H7 (cell line): ENCODE data around the gene GJB2. TPM values are rescaled to one million over a fixed set of nuclear protein-coding genes. Genes with fewer than 3 reads are reported as not detected.

Experiments used
- DNase-seq: peaks from one replicate; pipeline ENCODE4 v3.0.0; 2012
- H3K27me3 ChIP-seq: 2 replicates; pipeline ENCODE4 v1.6.0; 2011; ENCODE audit warnings: mild to moderate bottlenecking, low read length; ENCODE audit not compliant: control insufficient read depth, insufficient read depth
- H3K36me3 ChIP-seq: replicated peaks from 2 replicates; pipeline ENCODE4 v1.5.1; 2011; ENCODE audit warnings: low read length; ENCODE audit not compliant: control insufficient read depth, insufficient read depth
- H3K4me3 ChIP-seq: 2 replicates; pipeline ENCODE4 v1.5.1; 2011; ENCODE audit warnings: low read depth, mild to moderate bottlenecking, control low read depth, low read length, moderate library complexity; ENCODE audit not compliant: insufficient read depth
- total RNA-seq: library from RNA; depleted of rRNA; stranded (reverse); fragments of >200 nt; shearing (Covaris generic); gene quantifications from 2 replicates; pipeline ENCODE4 v1.2.3, GENCODE V29; 2014

Gene GJB2
- total RNA-seq, 1 experiment from 2014 or later = 0.07 TPM

GRCh38 chr13:20206065-20206697 lies 13.4 kb upstream of the GJB2 start:
- DNase-seq = no peak
- Histone ChIP-seq H3K27me3 (no peaks in the 10 kb centered on the region), H3K36me3 (no peaks in the 10 kb centered on the region), H3K4me3 (no peak overlapping the region)

DNA sequence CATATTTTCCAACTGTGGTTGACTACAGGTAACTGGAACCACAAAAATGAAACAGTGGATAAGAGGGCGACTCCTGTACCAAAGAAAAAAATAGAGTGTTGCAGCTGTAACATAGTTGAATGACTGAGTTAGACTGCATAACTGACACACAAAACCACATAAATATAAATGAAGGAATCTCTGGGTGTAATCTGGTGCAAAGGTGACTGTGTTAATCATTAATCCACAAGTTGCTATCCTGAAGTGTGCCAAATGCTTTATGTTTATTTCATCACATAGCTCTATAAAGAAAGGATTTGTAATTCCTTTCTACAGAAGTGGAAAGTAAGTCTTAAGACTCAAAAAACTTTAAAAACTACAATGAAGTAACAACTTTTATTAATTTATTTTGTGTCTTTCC lies 6.0 kb upstream of the GJB2 start:
- no peak for DNase-seq
- peaks cover 32% of the 10 kb centered on the region for H3K27me3 ChIP-seq
- H3K36me3 ChIP-seq = no peaks in the 10 kb centered on the region
- H3K4me3 ChIP-seq = no peak overlapping the region

GRCh38 chr13:20197361-20197834 lies 4.7 kb upstream of the GJB2 start:
- H3K4me3 ChIP-seq = no peak overlapping the region
- peaks cover 46% of the 10 kb centered on the region for H3K27me3 ChIP-seq
- no peaks in the 10 kb centered on the region for H3K36me3 ChIP-seq
- peak; percentile 75 for DNase-seq

DNA sequence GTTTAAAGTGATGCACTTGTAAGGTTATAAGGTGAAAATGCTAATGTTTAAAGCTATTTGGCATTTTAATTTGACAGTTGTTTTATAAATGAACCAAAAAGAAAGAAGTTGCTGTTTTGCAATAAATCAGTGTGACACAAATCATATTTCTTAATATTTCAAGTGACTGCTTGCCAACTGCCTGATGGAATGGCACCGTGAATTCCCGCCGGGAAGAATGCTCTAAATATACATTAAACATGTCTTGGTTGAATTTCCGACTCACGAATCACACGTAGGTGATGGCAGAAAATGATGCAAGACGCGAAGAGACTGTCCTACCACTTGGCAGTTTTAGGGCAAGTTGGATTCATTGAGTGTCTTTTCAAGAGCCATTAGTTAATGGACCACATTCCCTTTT lies 3.1 kb upstream of the GJB2 start:
- Histone ChIP-seq H3K36me3 (no peaks in the 10 kb centered on the region), H3K4me3 (no peak overlapping the region), H3K27me3 (peaks cover 62% of the 10 kb centered on the region)
- no peak for DNase-seq

DNA sequence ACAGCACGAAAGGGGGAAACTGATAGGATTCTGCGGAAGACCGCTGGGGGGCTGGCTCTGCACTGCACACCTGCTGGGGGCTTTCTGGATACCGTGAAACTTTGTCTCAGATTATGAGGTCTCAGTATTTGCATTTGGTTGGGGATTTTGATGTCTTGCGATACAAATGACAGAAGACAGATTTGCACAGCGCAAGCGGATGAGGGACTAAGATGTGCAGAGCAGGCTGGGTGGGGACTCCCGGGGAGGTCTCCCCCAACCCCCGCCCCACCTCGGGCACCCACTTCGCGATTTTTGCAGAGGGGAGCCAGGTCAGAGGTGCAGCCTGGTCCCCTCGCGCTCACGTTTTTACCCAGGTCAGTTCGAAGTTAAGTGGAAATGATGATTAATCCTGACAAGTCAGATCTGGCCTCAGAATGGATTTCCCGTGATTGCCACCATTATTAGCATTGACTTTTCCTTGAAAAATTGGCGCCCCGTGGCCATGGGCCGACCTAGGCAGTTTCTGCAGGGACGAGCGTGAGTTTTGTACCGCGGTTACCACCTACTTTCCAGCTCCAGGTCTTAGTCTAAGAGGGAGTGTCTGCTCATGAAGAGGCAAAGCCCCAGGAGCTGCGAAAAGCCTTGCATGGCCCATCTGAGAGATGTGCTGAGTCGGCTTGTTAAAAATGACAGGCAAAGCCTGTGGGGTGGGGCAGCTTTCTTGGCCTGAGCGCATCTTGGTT lies 1.3 kb upstream of the GJB2 start:
- Histone ChIP-seq H3K36me3 (no peaks in the 10 kb centered on the region), H3K4me3 (no peak overlapping the region; the same call in 1 of the 2 replicates), H3K27me3 (peaks cover 80% of the 10 kb centered on the region)
- no peak for DNase-seq

DNA sequence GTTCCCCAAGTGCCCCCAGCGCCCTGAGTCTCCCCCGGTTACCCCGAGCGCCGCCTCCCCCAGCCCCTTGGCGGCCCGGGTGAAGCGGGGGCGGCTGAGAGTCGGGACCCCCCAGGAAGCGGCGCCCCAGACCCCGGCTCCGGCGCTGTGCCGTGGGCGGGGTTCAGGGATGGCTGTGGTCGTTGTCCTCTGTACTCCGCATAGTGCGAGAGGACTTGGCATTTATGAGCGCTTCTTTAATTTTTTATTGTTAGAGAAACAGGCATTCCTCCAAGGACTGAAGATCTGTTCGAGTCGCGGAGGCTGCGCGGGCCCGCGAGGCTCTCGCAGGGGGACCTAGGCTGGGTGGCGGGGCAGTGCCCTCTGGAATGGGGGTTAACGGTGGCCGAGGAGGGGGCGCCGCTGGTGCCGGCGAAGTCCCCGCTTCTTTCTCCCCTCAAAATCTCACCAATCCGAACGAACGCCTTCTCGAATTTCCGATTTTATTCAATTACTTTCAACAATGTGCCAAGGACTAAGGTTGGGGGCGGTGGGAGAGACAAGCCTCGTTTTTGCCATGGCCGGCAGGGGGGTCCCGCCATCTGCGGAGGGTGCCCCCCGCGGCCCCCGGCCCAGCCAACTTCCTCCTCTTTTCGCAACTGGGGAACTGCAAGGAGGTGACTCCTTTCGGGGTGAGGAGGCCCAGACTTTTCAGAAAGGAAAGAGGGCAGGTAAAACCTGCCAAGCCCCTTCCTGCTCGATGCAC lies 596 bp upstream of the GJB2 start:
- Histone ChIP-seq H3K4me3 (peak overlapping the region; percentile 39), H3K27me3 (peaks cover 82% of the 10 kb centered on the region), H3K36me3 (no peaks in the 10 kb centered on the region)
- peak; percentile 66 for DNase-seq

GRCh38 chr13:20192158-20192835 lies 441 bp downstream of the GJB2 start:
- H3K27me3 ChIP-seq = peaks cover 82% of the 10 kb centered on the region
- H3K36me3 ChIP-seq = no peaks in the 10 kb centered on the region
- H3K4me3 ChIP-seq = peak overlapping the region; percentile 39
- DNase-seq = peak; percentile 72

DNA sequence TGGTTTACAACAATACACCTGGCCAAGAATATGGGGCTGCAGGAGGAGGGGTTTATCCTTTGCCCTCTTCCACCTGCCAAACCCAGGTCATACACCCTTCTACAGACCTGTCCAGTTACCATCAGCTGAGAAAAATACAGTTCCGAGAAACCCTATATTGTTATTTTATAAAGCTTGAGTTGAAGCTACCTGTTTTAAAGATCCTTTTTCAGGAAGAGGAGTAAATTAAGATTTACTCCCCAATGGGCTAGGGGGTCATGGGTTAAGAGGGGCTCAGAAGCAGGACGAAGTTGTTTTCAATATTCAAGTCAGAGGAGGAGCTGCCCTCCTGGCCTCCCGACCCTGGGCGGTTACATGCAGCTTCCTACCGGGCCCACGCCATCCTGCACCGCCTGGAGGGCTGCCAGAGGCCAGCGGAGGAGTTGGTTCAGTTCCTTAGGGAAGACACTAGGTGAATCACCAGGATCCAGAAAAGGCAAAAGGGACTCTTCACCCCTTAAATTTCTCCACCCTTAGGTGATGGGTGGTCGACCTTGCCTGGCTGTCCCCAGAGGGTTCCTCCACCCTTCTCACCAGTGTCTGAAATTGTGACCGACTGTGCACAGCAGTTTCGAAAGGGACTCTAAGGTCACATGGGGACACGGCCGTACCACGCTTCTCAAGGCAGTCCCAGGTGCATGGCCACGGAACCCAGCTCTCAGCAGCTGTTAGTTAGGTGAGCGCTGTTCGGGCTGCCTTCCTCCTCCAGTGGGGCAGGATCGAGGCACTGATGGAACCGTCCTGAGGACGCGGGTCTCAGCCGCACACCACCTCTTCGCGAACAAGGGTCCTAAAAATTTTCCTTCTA lies 1.2 kb downstream of the GJB2 start:
- Histone ChIP-seq H3K4me3 (peak overlapping the region; percentile 39), H3K27me3 (peaks cover 77% of the 10 kb centered on the region), H3K36me3 (no peaks in the 10 kb centered on the region)
- DNase-seq = peak; percentile 59

GRCh38 chr13:20190481-20191310 lies 2.0 kb downstream of the GJB2 start:
- H3K27me3 ChIP-seq = peaks cover 68% of the 10 kb centered on the region
- no peak for DNase-seq

GRCh38 chr13:20190076-20190475 lies 2.7 kb downstream of the GJB2 start:
- Histone ChIP-seq H3K36me3 (no peaks in the 10 kb centered on the region), H3K4me3 (no peak overlapping the region), H3K27me3 (peaks cover 62% of the 10 kb centered on the region)
- DNase-seq = no peak

More at GRCh38 chr13:20190481-20191310, 2.0 kb downstream of the GJB2 start:
- no peaks in the 10 kb centered on the region for H3K36me3 ChIP-seq
- no peak overlapping the region for H3K4me3 ChIP-seq

GRCh38 chr13:20188667-20189553 lies 3.8 kb downstream of the GJB2 start:
- peaks cover 51% of the 10 kb centered on the region for H3K27me3 ChIP-seq
- no peak overlapping the region for H3K4me3 ChIP-seq
- DNase-seq = peak; percentile 73
- no peaks in the 10 kb centered on the region for H3K36me3 ChIP-seq

GRCh38 chr13:20186771-20187170 lies 6.0 kb downstream of the GJB2 start:
- Histone ChIP-seq H3K4me3 (no peak overlapping the region), H3K36me3 (no peaks in the 10 kb centered on the region), H3K27me3 (peaks cover 29% of the 10 kb centered on the region)
- no peak for DNase-seq
